Measurements from ENCODE around the gene ABCD4.

GRCh38 chr14:74302634-74303569 lies at the start of gene ABCD4:
- TF ChIP-seq, protein P1, sequence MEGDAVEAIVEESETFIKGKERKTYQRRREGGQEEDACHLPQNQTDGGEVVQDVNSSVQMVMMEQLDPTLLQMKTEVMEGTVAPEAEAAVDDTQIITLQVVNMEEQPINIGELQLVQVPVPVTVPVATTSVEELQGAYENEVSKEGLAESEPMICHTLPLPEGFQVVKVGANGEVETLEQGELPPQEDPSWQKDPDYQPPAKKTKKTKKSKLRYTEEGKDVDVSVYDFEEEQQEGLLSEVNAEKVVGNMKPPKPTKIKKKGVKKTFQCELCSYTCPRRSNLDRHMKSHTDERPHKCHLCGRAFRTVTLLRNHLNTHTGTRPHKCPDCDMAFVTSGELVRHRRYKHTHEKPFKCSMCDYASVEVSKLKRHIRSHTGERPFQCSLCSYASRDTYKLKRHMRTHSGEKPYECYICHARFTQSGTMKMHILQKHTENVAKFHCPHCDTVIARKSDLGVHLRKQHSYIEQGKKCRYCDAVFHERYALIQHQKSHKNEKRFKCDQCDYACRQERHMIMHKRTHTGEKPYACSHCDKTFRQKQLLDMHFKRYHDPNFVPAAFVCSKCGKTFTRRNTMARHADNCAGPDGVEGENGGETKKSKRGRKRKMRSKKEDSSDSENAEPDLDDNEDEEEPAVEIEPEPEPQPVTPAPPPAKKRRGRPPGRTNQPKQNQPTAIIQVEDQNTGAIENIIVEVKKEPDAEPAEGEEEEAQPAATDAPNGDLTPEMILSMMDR (conservative IDR thresholded peaks at IDR 0.05; ENCODE audit: low read length): peak; percentile 72
- no peak for TF ChIP-seq EZH2phosphoT487 (IDR thresholded peaks at IDR 0.05; ENCODE audit: borderline replicate concordance)
